ENCODE results near the gene UCK2.

The UCK2 gene

DNA sequence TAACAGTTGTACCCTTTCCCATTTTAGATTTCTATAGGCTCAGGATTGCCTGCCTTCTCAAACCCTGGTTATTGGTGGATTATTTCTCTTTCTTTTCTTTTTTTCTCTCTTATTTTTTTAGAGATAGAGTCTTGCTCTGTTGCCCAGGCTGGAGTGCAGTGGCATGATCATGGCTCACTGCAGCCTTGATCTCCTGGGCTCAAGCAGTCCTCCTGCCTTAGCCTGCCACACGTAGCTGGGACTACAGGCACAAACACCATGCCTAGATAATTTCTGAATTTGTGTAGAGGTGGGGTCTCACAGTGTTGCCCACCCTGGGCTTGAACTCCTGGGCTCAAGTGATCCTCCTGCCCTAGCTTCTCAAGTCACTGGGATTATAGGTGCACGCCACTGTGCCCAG, 58.8 kb downstream of the UCK2 start:
- TF ChIP-seq ZFP30 (CRISPR knock-in tag; IDR thresholded peaks at IDR 0.05) (no peak), TOX (CRISPR knock-in tag; IDR thresholded peaks at IDR 0.05; ENCODE audit: borderline replicate concordance) (no peak), ESRRG (CRISPR knock-in tag; IDR thresholded peaks at IDR 0.05) (no peak), ZFP3 (CRISPR knock-in tag; IDR thresholded peaks at IDR 0.05) (no peak), ARNTL (CRISPR knock-in tag; IDR thresholded peaks at IDR 0.05; ENCODE audit: borderline replicate concordance, low read depth) (no peak), ISL1 (CRISPR knock-in tag; IDR thresholded peaks at IDR 0.05) (no peak), ZC3H10 (CRISPR knock-in tag; IDR thresholded peaks at IDR 0.05) (no peak), ZNF70 (CRISPR knock-in tag; IDR thresholded peaks at IDR 0.05) (no peak), ZNF565 (CRISPR knock-in tag; conservative IDR thresholded peaks at IDR 0.05; ENCODE audit: low read depth) (no peak), TCF4 (CRISPR knock-in tag; IDR thresholded peaks at IDR 0.05; ENCODE audit: borderline replicate concordance) (no peak), SNAI2 (CRISPR knock-in tag; IDR thresholded peaks at IDR 0.05) (no peak), RARB (CRISPR knock-in tag; IDR thresholded peaks at IDR 0.05) (no peak), GLIS3 (CRISPR knock-in tag; IDR thresholded peaks at IDR 0.05) (no peak)
- TF ChIP-seq, protein P1, sequence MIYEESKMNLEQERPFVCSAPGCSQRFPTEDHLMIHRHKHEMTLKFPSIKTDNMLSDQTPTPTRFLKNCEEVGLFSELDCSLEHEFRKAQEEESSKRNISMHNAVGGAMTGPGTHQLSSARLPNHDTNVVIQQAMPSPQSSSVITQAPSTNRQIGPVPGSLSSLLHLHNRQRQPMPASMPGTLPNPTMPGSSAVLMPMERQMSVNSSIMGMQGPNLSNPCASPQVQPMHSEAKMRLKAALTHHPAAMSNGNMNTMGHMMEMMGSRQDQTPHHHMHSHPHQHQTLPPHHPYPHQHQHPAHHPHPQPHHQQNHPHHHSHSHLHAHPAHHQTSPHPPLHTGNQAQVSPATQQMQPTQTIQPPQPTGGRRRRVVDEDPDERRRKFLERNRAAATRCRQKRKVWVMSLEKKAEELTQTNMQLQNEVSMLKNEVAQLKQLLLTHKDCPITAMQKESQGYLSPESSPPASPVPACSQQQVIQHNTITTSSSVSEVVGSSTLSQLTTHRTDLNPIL (CRISPR knock-in tag; IDR thresholded peaks at IDR 0.05; ENCODE audit: low read depth), result no peak
- TF ChIP-seq, protein P2, sequence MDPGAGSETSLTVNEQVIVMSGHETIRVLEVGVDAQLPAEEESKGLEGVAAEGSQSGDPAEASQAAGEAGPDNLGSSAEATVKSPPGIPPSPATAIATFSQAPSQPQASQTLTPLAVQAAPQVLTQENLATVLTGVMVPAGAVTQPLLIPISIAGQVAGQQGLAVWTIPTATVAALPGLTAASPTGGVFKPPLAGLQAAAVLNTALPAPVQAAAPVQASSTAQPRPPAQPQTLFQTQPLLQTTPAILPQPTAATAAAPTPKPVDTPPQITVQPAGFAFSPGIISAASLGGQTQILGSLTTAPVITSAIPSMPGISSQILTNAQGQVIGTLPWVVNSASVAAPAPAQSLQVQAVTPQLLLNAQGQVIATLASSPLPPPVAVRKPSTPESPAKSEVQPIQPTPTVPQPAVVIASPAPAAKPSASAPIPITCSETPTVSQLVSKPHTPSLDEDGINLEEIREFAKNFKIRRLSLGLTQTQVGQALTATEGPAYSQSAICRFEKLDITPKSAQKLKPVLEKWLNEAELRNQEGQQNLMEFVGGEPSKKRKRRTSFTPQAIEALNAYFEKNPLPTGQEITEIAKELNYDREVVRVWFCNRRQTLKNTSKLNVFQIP (CRISPR knock-in tag; IDR thresholded peaks at IDR 0.05; ENCODE audit: borderline replicate concordance, low read depth), result no peak
- TF ChIP-seq, protein P3, sequence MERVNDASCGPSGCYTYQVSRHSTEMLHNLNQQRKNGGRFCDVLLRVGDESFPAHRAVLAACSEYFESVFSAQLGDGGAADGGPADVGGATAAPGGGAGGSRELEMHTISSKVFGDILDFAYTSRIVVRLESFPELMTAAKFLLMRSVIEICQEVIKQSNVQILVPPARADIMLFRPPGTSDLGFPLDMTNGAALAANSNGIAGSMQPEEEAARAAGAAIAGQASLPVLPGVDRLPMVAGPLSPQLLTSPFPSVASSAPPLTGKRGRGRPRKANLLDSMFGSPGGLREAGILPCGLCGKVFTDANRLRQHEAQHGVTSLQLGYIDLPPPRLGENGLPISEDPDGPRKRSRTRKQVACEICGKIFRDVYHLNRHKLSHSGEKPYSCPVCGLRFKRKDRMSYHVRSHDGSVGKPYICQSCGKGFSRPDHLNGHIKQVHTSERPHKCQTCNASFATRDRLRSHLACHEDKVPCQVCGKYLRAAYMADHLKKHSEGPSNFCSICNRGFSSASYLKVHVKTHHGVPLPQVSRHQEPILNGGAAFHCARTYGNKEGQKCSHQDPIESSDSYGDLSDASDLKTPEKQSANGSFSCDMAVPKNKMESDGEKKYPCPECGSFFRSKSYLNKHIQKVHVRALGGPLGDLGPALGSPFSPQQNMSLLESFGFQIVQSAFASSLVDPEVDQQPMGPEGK (CRISPR knock-in tag; IDR thresholded peaks at IDR 0.05; ENCODE audit: borderline replicate concordance), result no peak

DNA sequence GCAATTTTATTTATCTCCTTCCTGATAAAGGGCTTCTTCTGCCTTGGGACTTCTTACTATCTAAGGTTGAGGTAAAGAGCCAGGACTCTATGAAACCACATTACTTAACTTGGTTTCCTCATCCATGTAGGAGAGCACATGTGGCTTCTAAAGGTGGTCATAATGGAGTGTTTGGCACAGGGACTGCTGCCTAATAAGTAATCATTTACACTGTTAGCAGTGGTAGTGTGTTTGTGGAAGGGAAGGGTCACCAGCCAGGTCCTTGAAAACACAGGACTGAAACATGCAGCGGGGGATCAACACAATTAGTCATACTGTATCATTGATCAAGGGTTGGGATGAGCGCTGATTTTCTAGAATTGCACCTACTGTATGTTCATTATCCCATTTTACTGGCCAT, 59.6 kb downstream of the UCK2 start:
- no peak for ATAC-seq
- no peak for TF ChIP-seq ZNF8 (CRISPR knock-in tag; IDR thresholded peaks at IDR 0.05)
- TF ChIP-seq TCF4 (CRISPR knock-in tag; IDR thresholded peaks at IDR 0.05; ENCODE audit: borderline replicate concordance), result no peak
- TF ChIP-seq, protein P1 (CRISPR knock-in tag; IDR thresholded peaks at IDR 0.05; ENCODE audit: low read depth), result no peak
- TF ChIP-seq, protein P4, sequence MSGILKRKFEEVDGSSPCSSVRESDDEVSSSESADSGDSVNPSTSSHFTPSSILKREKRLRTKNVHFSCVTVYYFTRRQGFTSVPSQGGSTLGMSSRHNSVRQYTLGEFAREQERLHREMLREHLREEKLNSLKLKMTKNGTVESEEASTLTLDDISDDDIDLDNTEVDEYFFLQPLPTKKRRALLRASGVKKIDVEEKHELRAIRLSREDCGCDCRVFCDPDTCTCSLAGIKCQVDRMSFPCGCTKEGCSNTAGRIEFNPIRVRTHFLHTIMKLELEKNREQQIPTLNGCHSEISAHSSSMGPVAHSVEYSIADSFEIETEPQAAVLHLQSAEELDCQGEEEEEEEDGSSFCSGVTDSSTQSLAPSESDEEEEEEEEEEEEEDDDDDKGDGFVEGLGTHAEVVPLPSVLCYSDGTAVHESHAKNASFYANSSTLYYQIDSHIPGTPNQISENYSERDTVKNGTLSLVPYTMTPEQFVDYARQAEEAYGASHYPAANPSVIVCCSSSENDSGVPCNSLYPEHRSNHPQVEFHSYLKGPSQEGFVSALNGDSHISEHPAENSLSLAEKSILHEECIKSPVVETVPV (CRISPR knock-in tag; IDR thresholded peaks at IDR 0.05), result no peak
- TF ChIP-seq SNAI2 (CRISPR knock-in tag; IDR thresholded peaks at IDR 0.05), result no peak
- TF ChIP-seq ZNF70 (CRISPR knock-in tag; IDR thresholded peaks at IDR 0.05), result no peak
- TF ChIP-seq ZFP3 (CRISPR knock-in tag; IDR thresholded peaks at IDR 0.05), result no peak
- TF ChIP-seq TOX (CRISPR knock-in tag; IDR thresholded peaks at IDR 0.05; ENCODE audit: borderline replicate concordance), result no peak
- TF ChIP-seq CSDC2 (CRISPR knock-in tag; IDR thresholded peaks at IDR 0.05), result no peak
- no peak for TF ChIP-seq BACH2 (CRISPR knock-in tag; IDR thresholded peaks at IDR 0.05; ENCODE audit: borderline replicate concordance)
- TF ChIP-seq OSR1 (CRISPR knock-in tag; IDR thresholded peaks at IDR 0.05), result no peak
- TF ChIP-seq ZC3H10 (CRISPR knock-in tag; IDR thresholded peaks at IDR 0.05), result no peak
- TF ChIP-seq GLIS3 (CRISPR knock-in tag; IDR thresholded peaks at IDR 0.05), result no peak
- no peak for TF ChIP-seq ZNF565 (CRISPR knock-in tag; conservative IDR thresholded peaks at IDR 0.05; ENCODE audit: low read depth)
- TF ChIP-seq, protein P5, sequence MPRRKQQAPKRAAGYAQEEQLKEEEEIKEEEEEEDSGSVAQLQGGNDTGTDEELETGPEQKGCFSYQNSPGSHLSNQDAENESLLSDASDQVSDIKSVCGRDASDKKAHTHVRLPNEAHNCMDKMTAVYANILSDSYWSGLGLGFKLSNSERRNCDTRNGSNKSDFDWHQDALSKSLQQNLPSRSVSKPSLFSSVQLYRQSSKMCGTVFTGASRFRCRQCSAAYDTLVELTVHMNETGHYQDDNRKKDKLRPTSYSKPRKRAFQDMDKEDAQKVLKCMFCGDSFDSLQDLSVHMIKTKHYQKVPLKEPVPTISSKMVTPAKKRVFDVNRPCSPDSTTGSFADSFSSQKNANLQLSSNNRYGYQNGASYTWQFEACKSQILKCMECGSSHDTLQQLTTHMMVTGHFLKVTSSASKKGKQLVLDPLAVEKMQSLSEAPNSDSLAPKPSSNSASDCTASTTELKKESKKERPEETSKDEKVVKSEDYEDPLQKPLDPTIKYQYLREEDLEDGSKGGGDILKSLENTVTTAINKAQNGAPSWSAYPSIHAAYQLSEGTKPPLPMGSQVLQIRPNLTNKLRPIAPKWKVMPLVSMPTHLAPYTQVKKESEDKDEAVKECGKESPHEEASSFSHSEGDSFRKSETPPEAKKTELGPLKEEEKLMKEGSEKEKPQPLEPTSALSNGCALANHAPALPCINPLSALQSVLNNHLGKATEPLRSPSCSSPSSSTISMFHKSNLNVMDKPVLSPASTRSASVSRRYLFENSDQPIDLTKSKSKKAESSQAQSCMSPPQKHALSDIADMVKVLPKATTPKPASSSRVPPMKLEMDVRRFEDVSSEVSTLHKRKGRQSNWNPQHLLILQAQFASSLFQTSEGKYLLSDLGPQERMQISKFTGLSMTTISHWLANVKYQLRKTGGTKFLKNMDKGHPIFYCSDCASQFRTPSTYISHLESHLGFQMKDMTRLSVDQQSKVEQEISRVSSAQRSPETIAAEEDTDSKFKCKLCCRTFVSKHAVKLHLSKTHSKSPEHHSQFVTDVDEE (CRISPR knock-in tag; IDR thresholded peaks at IDR 0.05), result no peak
- TF ChIP-seq ZFP30 (CRISPR knock-in tag; IDR thresholded peaks at IDR 0.05), result no peak
- TF ChIP-seq, protein P2 (CRISPR knock-in tag; IDR thresholded peaks at IDR 0.05; ENCODE audit: borderline replicate concordance, low read depth), result no peak

More for the DNA sequence above, 58.8 kb downstream of the UCK2 start:
- no peak for ATAC-seq
